T-cell (primary cell): ENCODE results near the gene AFMID. TPM values are rescaled to one million over a fixed set of nuclear protein-coding genes. Genes with fewer than 3 reads are reported as not detected.

ENCODE experiments used
- ATAC-seq, 4 experiments: fragments of 200-7000 bp in 3 of 4; fragments of 150-1000 bp in 1 of 4; cut with Tn5 transposase; replicated peaks in 1 of 4; 1 replicate in 3 of 4; 2 replicates in 1 of 4; pipeline ENCODE4 v1.10.0; 2021; ENCODE audit warnings: moderate library complexity in 3 of 4, mild to moderate bottlenecking in 2 of 4, moderate number of reproducible peaks in 1 of 4
- CTCF ChIA-PET, 2 donors: fragments of 300-600 bp; sonication (Branson Sonifier 250); formaldehyde crosslinking; loops; one replicate each; lab custom pipeline; 2022; ENCODE audit warnings: antibody characterized with exemption in 2 of 2; lab: Charles Lee
- POLR2A ChIA-PET, 2 donors: fragments of 300-600 bp; sonication (Branson Sonifier 250); formaldehyde crosslinking; loops; one replicate each; lab custom pipeline; 2022; ENCODE audit warnings: antibody characterized with exemption in 2 of 2; lab: Charles Lee
- DNase-seq, 35 experiments: peaks; one replicate each; pipeline versions ENCODE4 v3.0.0 to v3.0.0-alpha.2; 2013 to 2023
- H3K27ac ChIP-seq: one replicate; pipeline ENCODE4 v1.5.1; 2013; ENCODE audit warnings: low read length
- H3K27me3 ChIP-seq, 2 experiments: replicated peaks in 1 of 2; 1 replicate in 1 of 2; 2 replicates in 1 of 2; pipeline versions ENCODE4 v1.6.1 to v1.7.0; 2013; ENCODE audit warnings: low read length in 1 of 2, mixed read lengths in 1 of 2; ENCODE audit not compliant: control insufficient read depth in 2 of 2, insufficient read depth in 2 of 2; ENCODE audit errors: extremely low read depth in 1 of 2
- H3K36me3 ChIP-seq, 2 donors: 1 replicate in 1 of 2; 2 replicates in 1 of 2; pipeline versions ENCODE4 v1.6.1 to v1.7.0; 2013; ENCODE audit warnings: low read length in 1 of 2; ENCODE audit not compliant: control insufficient read depth in 2 of 2, insufficient read depth in 1 of 2; ENCODE audit errors: extremely low read depth in 1 of 2
- H3K4me1 ChIP-seq, 2 experiments: 1 replicate in 1 of 2; 2 replicates in 1 of 2; pipeline versions ENCODE4 v1.6.1 to v1.7.0; 2013; ENCODE audit warnings: low read length in 2 of 2, mixed read lengths in 1 of 2; ENCODE audit not compliant: insufficient read depth in 2 of 2, control insufficient read depth in 1 of 2; ENCODE audit errors: extremely low read depth in 1 of 2
- H3K4me3 ChIP-seq, 2 donors: 1 replicate in 1 of 2; 2 replicates in 1 of 2; pipeline versions ENCODE4 v1.5.1 to v1.7.0; 2013; ENCODE audit warnings: mild to moderate bottlenecking in 2 of 2, low read length in 1 of 2, moderate library complexity in 1 of 2; ENCODE audit not compliant: control insufficient read depth in 1 of 2; ENCODE audit errors: extremely low read depth in 1 of 2
- H3K9me3 ChIP-seq: 2 replicates; pipeline ENCODE4 v1.7.0; 2013
- H3K27ac Mint-ChIP-seq, 2 donors: one replicate each; pipeline ENCODE4 v1.8.0; 2020 to 2021; ENCODE audit warnings: mild to moderate bottlenecking in 2 of 2, mixed read lengths in 2 of 2
- H3K27me3 Mint-ChIP-seq, 2 donors: one replicate each; pipeline ENCODE4 v1.8.0; 2021 to 2022; ENCODE audit warnings: mixed read lengths in 2 of 2
- H3K36me3 Mint-ChIP-seq: one replicate; pipeline ENCODE4 v1.8.0; 2021; ENCODE audit warnings: mixed read lengths
- H3K4me1 Mint-ChIP-seq, 3 donors: one replicate each; pipeline ENCODE4 v1.8.0; 2020 to 2022; ENCODE audit warnings: mixed read lengths in 3 of 3, mild to moderate bottlenecking in 1 of 3
- H3K4me3 Mint-ChIP-seq, 3 donors: one replicate each; pipeline ENCODE4 v1.8.0; 2020 to 2022; ENCODE audit warnings: mild to moderate bottlenecking in 3 of 3, mixed read lengths in 3 of 3, moderate library complexity in 3 of 3
- H3K9me3 Mint-ChIP-seq, 3 donors: one replicate each; pipeline ENCODE4 v1.8.0; 2020 to 2022; ENCODE audit warnings: mixed read lengths in 3 of 3
- WGBS: methylation state at CpG from one replicate; pipeline ENCODE4 v1.1.5; 2013; ENCODE audit warnings: missing lambda C conversion rate; ENCODE audit not compliant: insufficient coverage; 5-methylcytosine and 5-hydroxymethylcytosine counted together
- total RNA-seq, 35 experiments: library from RNA in 6 of 35; stranded (reverse) in 6 of 35; fragments of 120-200 nt in 1 of 35; gene quantifications; one replicate each; pipeline versions ENCODE4 v1.2.1 to v1.2.4 and lab custom pipeline; 2013 to 2026

The AFMID gene
- total RNA-seq, 5 donors from 2014 or later (not counting 1 experiment from before 2014, with no cell fraction given) = 2.3 to 5.9 (median 3.4) TPM

DNA sequence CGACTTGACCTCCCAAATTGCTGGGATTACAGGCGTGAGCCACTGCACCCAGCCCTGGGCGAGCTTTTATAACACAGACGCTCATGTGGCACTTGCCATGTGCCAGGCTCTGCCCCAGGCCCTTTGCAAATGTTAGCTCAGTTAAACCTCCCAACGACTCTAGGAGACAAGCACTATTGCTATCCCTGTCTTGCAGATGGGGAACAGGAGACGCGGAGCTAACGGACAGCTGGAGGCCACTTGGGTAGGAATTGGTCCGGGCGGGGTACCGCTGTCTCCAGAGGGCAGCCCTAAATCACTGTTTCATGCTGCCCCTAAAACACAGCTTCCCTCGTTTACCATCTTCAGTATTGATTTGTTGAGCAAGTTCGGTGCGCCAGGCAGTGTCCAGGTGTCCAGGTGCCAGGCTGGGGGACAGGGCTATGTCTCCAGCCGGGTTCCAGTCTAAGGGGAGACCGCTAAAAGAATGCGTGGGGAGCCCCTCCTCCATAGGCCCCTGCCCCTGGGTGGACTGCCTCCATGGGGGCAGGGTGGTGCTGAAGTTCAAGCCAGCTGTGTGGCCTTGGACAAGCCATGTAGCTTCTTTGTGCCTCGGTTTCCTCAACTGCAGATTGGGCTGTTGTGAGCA lies 68.0 kb downstream of the AFMID start:
- Mint-ChIP-seq H3K4me3 (peak overlapping the region; percentile 64 to 82 (median 76)), H3K4me1 (peaks cover 73 to 82% (median 80%) of the 10 kb centered on the region in 3 donors)

DNA sequence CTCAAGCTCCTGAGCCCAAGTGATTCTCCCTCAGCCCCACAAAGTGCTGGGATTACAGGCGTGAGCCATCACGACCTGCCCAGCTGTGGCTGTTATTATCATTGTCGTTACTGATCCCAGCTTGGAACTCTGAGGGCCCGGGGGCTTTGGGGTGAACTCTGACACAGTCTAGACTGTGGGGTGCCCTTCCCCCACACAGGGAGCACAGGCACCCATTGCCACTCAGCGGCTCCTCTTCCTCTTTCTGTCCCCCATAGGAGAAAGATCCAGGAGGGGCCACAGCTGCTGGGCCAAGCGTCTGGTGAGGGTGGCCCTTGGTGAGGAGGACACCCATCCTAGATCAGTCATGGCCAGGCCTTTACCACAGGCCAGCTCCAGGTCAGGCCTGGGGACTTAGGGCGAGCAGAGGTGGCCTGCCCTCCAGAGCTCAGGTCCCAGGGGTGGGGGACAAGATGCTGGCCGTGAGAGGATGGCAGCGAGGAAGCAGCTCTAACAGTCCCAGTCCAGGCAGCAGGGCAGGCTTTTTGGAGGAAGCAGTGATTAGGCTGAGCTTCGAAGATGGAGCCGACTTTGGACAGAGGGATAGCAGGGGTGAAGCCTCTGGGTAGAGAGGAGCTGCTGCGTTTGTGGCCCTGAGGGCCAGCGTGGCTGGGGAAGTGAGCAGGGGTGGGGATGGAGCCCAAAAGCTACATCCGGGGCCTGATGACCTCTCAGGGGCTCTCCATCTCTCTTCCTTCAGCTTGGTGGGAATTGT lies 69.0 kb downstream of the AFMID start:
- ChIA-PET CTCF (interaction anchor here in 1 of 2 donors (0.5 to 1.7 kb wide), 2 partner anchors 124 to 156 kb away, joined by 3 to 7 read pairs; no protein-coding TSS in a partner anchor), POLR2A (no interaction called here)
- Histone ChIP-seq H3K4me1 (peaks cover 46 to 95% of the 10 kb centered on the region in 2 experiments), H3K4me3 (no peak overlapping the region), H3K9me3 (no peaks in the 10 kb centered on the region), H3K36me3 (no peaks in the 10 kb centered on the region), H3K27me3 (peaks cover 0 to 5% of the 10 kb centered on the region in 2 experiments), H3K27ac (no peak overlapping the region)
- peak overlapping the region; percentile 65 to 80 for H3K27ac Mint-ChIP-seq
- H3K4me1 Mint-ChIP-seq = peaks cover 69 to 83% (median 78%) of the 10 kb centered on the region in 3 donors
- 89% methylated on average over 11 of the region's 14 CpGs for WGBS
- ATAC-seq (no peak), DNase-seq (no peak)
- no peaks in the 10 kb centered on the region for H3K27me3 Mint-ChIP-seq
- no peaks in the 10 kb centered on the region for H3K36me3 Mint-ChIP-seq
- no peaks in the 10 kb centered on the region for H3K9me3 Mint-ChIP-seq
- H3K4me3 Mint-ChIP-seq = peak overlapping the region in 2 of 3 donors; percentile 47 to 82

More for the DNA sequence above, 68.0 kb downstream of the AFMID start:
- H3K27ac ChIP-seq = no peak overlapping the region
- peaks cover 0 to 5% of the 10 kb centered on the region in 2 experiments for H3K27me3 ChIP-seq
- H3K9me3 ChIP-seq = no peaks in the 10 kb centered on the region
- Mint-ChIP-seq H3K36me3 (no peaks in the 10 kb centered on the region), H3K9me3 (no peaks in the 10 kb centered on the region), H3K27me3 (no peaks in the 10 kb centered on the region), H3K27ac (peak overlapping the region; percentile 65 to 80)
- CTCF ChIA-PET = interaction anchor here (0.5 to 1.7 kb wide), 3 partner anchors 81 to 146 kb away, joined by 3 to 4 read pairs (median 3); no protein-coding TSS in a partner anchor
- no peak overlapping the region for H3K4me3 ChIP-seq
- POLR2A ChIA-PET = no interaction called here
- H3K36me3 ChIP-seq = no peaks in the 10 kb centered on the region
- ATAC-seq (no peak), DNase-seq (no peak)
- H3K4me1 ChIP-seq = peaks cover 42 to 97% of the 10 kb centered on the region in 2 experiments
- WGBS = 97% methylated on average over 12 of the region's 18 CpGs

DNA sequence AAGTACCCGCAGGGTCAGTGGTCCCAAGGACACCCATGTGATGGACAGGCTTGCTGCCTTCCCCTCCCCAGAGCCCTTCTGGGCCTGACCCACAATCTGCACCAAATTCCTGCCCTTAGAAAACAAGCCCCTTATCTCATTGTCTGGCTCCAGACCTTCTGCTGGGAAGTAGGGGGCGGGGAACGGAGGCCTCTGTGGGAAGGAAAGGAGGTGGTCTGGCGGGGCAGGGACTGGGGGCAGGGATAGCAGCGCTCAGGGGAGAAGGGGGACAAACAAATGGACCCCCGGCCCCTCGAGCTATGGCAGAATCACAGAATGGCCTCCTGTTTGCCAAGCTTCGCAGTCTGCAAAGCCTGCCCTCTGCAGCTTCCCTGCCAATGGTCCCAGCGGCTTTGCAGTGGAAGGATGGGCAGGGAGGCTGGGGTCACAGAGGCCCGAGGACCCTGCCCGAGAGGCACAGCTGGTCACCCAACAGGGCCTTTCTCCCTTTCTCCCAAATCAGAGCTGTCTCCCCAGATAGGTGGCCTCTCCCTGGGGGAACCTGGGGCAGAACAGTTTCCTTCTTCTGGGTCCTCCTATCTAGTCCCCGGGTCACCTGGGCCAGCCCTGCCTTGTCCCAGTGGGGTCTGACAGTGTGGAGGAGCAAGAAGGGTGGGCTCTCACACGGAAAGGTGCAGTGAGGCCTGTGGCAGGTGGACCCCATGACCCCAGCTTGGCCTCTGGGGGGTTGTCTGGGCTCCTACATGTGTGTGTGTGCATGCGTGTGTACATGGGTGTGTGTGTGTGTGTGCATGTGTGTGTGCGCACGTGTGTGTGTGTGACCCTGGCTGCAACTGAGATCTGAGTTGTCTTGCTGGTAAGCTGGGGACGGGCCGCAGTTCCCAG lies 69.8 kb downstream of the AFMID start:
- Histone ChIP-seq H3K4me1 (peaks cover 38 to 94% of the 10 kb centered on the region in 2 experiments), H3K27me3 (peaks cover 0 to 5% of the 10 kb centered on the region in 2 experiments), H3K27ac (peak overlapping the region; percentile 89), H3K4me3 (no peak overlapping the region), H3K9me3 (no peaks in the 10 kb centered on the region), H3K36me3 (no peaks in the 10 kb centered on the region)
- ChIA-PET CTCF (interaction anchor here in 1 of 2 donors (1.7 kb wide), 1 partner anchor 123 kb away, joined by 3 read pairs; no protein-coding TSS in a partner anchor), POLR2A (no interaction called here)
- no peak for ATAC-seq
- H3K36me3 Mint-ChIP-seq = no peaks in the 10 kb centered on the region
- no peak for DNase-seq
- H3K27me3 Mint-ChIP-seq = no peaks in the 10 kb centered on the region
- peak overlapping the region in 1 of 3 donors; percentile 79 for H3K4me3 Mint-ChIP-seq
- WGBS = 70% methylated on average over 14 of the region's 18 CpGs
- H3K9me3 Mint-ChIP-seq = no peaks in the 10 kb centered on the region
- H3K4me1 Mint-ChIP-seq = peaks cover 66 to 76% (median 75%) of the 10 kb centered on the region in 3 donors
- H3K27ac Mint-ChIP-seq = peak overlapping the region; percentile 92 to 94

Other genes with a start within 250 kb of the AFMID start
- gene TNRC6C, start 228.7 kb upstream of the AFMID start, total RNA-seq = 100 to 1,000 TPM in 1 of 5 donors, 10 to 100 TPM in 4; 87.1 to 116 (median 94.3) TPM
- gene TMC6, start 58.6 kb upstream of the AFMID start, total RNA-seq = 100 to 1,000 TPM; 616 to 847 (median 698) TPM
- 100 to 1,000 TPM; 301 to 631 (median 431) TPM for gene TMC8, start 56.6 kb upstream of the AFMID start, total RNA-seq
- gene C17orf99, start 41.0 kb upstream of the AFMID start, total RNA-seq = under 1 TPM in 1 of 5 donors, not detected in 4; 0.73 TPM
- gene SYNGR2, start 18.8 kb upstream of the AFMID start, total RNA-seq = 10 to 100 TPM; 56.0 to 86.3 (median 74.6) TPM
- gene TK1, start 310 bp upstream of the AFMID start, total RNA-seq = 1 to 10 TPM; 1.6 to 3.3 (median 2.2) TPM
- 1 to 10 TPM in 3 of 5 donors, under 1 TPM in 2; 0.67 to 1.9 (median 1.3) TPM for gene BIRC5, start 26.9 kb downstream of the AFMID start, total RNA-seq
- not detected for gene TMEM235, start 44.3 kb downstream of the AFMID start, total RNA-seq
- 100 to 1,000 TPM in 2 of 5 donors, 10 to 100 TPM in 3; 14.2 to 248 (median 19.9) TPM for gene SOCS3, start 172.7 kb downstream of the AFMID start, total RNA-seq
- 10 to 100 TPM; 60.5 to 87.2 (median 78.9) TPM for gene PGS1, start 191.3 kb downstream of the AFMID start, total RNA-seq